DMS 273 treated with DMSO at 0.1 percent for 48 hours (cell line): Measurements from ENCODE around the gene LYPD6.

Experiments
- DNase-seq: peaks from one replicate; lab custom pipeline; 2025; lab: John Stamatoyannopoulos, UW

LYPD6 gene

GRCh38 chr2:149409506-149409905, 79.1 kb downstream of the LYPD6 start:
- DNase-seq: no peak

- no peak for DNase-seq
Observed at GRCh38 chr2:149410701-149411484, 80.5 kb downstream of the LYPD6 start.

- DNase-seq: no peak
Observed at GRCh38 chr2:149413487-149413886, 83.1 kb downstream of the LYPD6 start.

GRCh38 chr2:149415086-149415485, 84.7 kb downstream of the LYPD6 start:
- DNase-seq: no peak

- no peak for DNase-seq
Observed at GRCh38 chr2:149418065-149418464, 87.7 kb downstream of the LYPD6 start.

- DNase-seq: no peak
Observed at GRCh38 chr2:149420053-149420963, 89.9 kb downstream of the LYPD6 start.

GRCh38 chr2:149421791-149422190, 91.4 kb downstream of the LYPD6 start:
- no peak for DNase-seq

GRCh38 chr2:149422337-149422990, 92.1 kb downstream of the LYPD6 start:
- no peak for DNase-seq

GRCh38 chr2:149422991-149423338, 92.6 kb downstream of the LYPD6 start:
- DNase-seq: no peak

- DNase-seq: no peak
Observed at GRCh38 chr2:149423630-149424029, 93.2 kb downstream of the LYPD6 start.

GRCh38 chr2:149427387-149427786, 97.0 kb downstream of the LYPD6 start:
- no peak for DNase-seq

GRCh38 chr2:149428783-149429182, 98.4 kb downstream of the LYPD6 start:
- no peak for DNase-seq

GRCh38 chr2:149430743-149431736, 100.7 kb downstream of the LYPD6 start:
- no peak for DNase-seq

- no peak for DNase-seq
Observed at GRCh38 chr2:149438330-149438960, 108.1 kb downstream of the LYPD6 start.

GRCh38 chr2:149441255-149441654, 110.9 kb downstream of the LYPD6 start:
- DNase-seq: no peak

- DNase-seq: no peak
Observed at GRCh38 chr2:149442346-149442745, 112.0 kb downstream of the LYPD6 start.

- no peak for DNase-seq
Observed at GRCh38 chr2:149443150-149443549, 112.8 kb downstream of the LYPD6 start.

- DNase-seq: no peak
Observed at GRCh38 chr2:149446748-149447147, 116.4 kb downstream of the LYPD6 start.

- DNase-seq: no peak
Observed at GRCh38 chr2:149448315-149448714, 117.9 kb downstream of the LYPD6 start.

- DNase-seq: no peak
Observed at GRCh38 chr2:149449017-149449416, 118.6 kb downstream of the LYPD6 start.
